GM23338 (cell line): Measurements from ENCODE around the gene PDE2A. TPM values are rescaled to one million over a fixed set of nuclear protein-coding genes. Genes with fewer than 3 reads are reported as not detected.

Source experiments
- ATAC-seq: fragments of 200-7000 bp; cut with Tn5 transposase; 3 replicates; pipeline ENCODE4 v1.9.1; 2020
- DNase-seq: peaks from one replicate; pipeline ENCODE4 v3.0.0-alpha.2; 2015; ENCODE audit warnings: low spot score
- H2AFZ ChIP-seq: fragments of 200-600 bp; sonication (generic); 2 replicates; pipeline ENCODE4 v1.8.0; 2016; ENCODE audit warnings: antibody characterized with exemption, mild to moderate bottlenecking, moderate library complexity
- H3F3A ChIP-seq: fragments of 200-600 bp; sonication (generic); replicated peaks from 2 replicates; pipeline ENCODE4 v1.8.0; 2017; ENCODE audit warnings: antibody characterized with exemption, mixed run types, low read depth
- H3K27ac ChIP-seq: fragments of 200-600 bp; sonication (generic); 2 replicates; pipeline ENCODE4 v1.6.1; 2016; ENCODE audit warnings: low read depth
- H3K27me3 ChIP-seq: fragments of 200-600 bp; sonication (generic); 2 replicates; pipeline ENCODE4 v1.8.0; 2016; ENCODE audit warnings: mild to moderate bottlenecking, mixed run types, moderate library complexity; ENCODE audit not compliant: insufficient read depth
- H3K36me3 ChIP-seq: fragments of 200-600 bp; sonication (generic); 2 replicates; pipeline ENCODE4 v1.8.0; 2016; ENCODE audit warnings: mild to moderate bottlenecking; ENCODE audit not compliant: insufficient read depth
- H3K4me1 ChIP-seq: fragments of 200-600 bp; sonication (generic); 2 replicates; pipeline ENCODE4 v1.8.0; 2016; ENCODE audit warnings: mild to moderate bottlenecking, moderate library complexity; ENCODE audit not compliant: insufficient read depth
- H3K4me2 ChIP-seq: fragments of 200-600 bp; sonication (generic); 2 replicates; pipeline ENCODE4 v1.7.1; 2017; ENCODE audit warnings: mixed run types
- H3K4me3 ChIP-seq: fragments of 200-600 bp; sonication (generic); 2 replicates; pipeline ENCODE4 v1.6.1; 2016; ENCODE audit warnings: mixed run types
- H3K79me2 ChIP-seq: fragments of 200-600 bp; sonication (generic); replicated peaks from 2 replicates; pipeline ENCODE4 v1.8.0; 2017; ENCODE audit warnings: mild to moderate bottlenecking; ENCODE audit not compliant: insufficient read depth
- H3K9me2 ChIP-seq: fragments of 200-600 bp; sonication (generic); 2 replicates; pipeline ENCODE4 v1.8.0; 2017; ENCODE audit not compliant: insufficient read depth
- H4K20me1 ChIP-seq: fragments of 200-600 bp; sonication (generic); replicated peaks from 2 replicates; pipeline ENCODE4 v1.8.0; 2017; ENCODE audit warnings: mild to moderate bottlenecking; ENCODE audit not compliant: insufficient read depth
- H3K27ac Mint-ChIP-seq: 2 replicates; pipeline ENCODE4 v1.8.0; 2020; ENCODE audit warnings: inconsistent platforms, mild to moderate bottlenecking, moderate library complexity, mixed read lengths
- H3K27me3 Mint-ChIP-seq: 3 replicates; pipeline ENCODE4 v1.8.0; 2022; ENCODE audit warnings: low read depth, mild to moderate bottlenecking, moderate library complexity, mixed read lengths, inconsistent platforms; ENCODE audit not compliant: insufficient read depth, poor library complexity
- H3K36me3 Mint-ChIP-seq: 3 replicates; pipeline ENCODE4 v1.8.0; 2021; ENCODE audit warnings: low read depth, mild to moderate bottlenecking, inconsistent platforms, moderate library complexity, mixed read lengths
- H3K4me1 Mint-ChIP-seq: 3 replicates; pipeline ENCODE4 v1.8.0; 2020; ENCODE audit warnings: mild to moderate bottlenecking, inconsistent platforms, mixed read lengths
- H3K4me3 Mint-ChIP-seq: 3 replicates; pipeline ENCODE4 v1.8.0; 2021; ENCODE audit warnings: moderate library complexity, mild to moderate bottlenecking, inconsistent platforms, mixed read lengths
- H3K9me3 Mint-ChIP-seq: 3 replicates; pipeline ENCODE4 v1.8.0; 2020; ENCODE audit warnings: moderate library complexity, mild to moderate bottlenecking, inconsistent platforms, mixed read lengths
- JUNB ChIP-seq: IDR thresholded peaks from one replicate; pipeline ENCODE4 v1.6.1; 2016; ENCODE audit warnings: antibody characterized with exemption; ENCODE audit not compliant: unreplicated experiment
- POLR2AphosphoS5 ChIP-seq: IDR thresholded peaks from 2 replicates; pipeline ENCODE4 v1.6.1; 2016; ENCODE audit warnings: antibody characterized with exemption, low read depth
- STAT1 ChIP-seq: IDR thresholded peaks from one replicate; pipeline ENCODE4 v1.6.1; 2016; ENCODE audit warnings: antibody characterized with exemption; ENCODE audit not compliant: unreplicated experiment
- ZNF331 ChIP-seq: fragments of 250-450 bp; sonication (Bioruptor Pico); IDR thresholded peaks from 2 replicates; pipeline ENCODE4 v1.5.0; 2020; ENCODE audit warnings: low read depth, mild to moderate bottlenecking, moderate library complexity
- polyA plus RNA-seq: library from polyadenylated mRNA; unstranded; fragments of >200 nt; fragmentation: Nextera tagmentation; extraction: Ambion mirVana; gene quantifications from 2 replicates; pipeline ENCODE4 v1.2.1, GENCODE V29; 2016
- total RNA-seq: library from RNA; depleted of rRNA; stranded (reverse); fragments of >200 nt; shearing (Covaris generic); gene quantifications from 2 replicates; pipeline ENCODE4 v1.2.3, GENCODE V29; 2014
- TF ChIP-seq, protein P1 (sequence below), 2 experiments: fragments of 200-600 bp in 1 of 2; sonication (generic) in 1 of 2; conservative IDR thresholded peaks; 2 replicates each; pipeline versions ENCODE4 v1.5.1 to v1.6.1; 2016 to 2017; ENCODE audit warnings: antibody characterized with exemption in 2 of 2, low read depth in 2 of 2, mild to moderate bottlenecking in 2 of 2, moderate library complexity in 1 of 2
- TF ChIP-seq, protein P2 (sequence below): fragments of 250-450 bp; sonication (Bioruptor Pico); IDR thresholded peaks from 2 replicates; pipeline ENCODE4 v1.5.0; 2020; ENCODE audit warnings: mild to moderate bottlenecking, moderate library complexity

PDE2A gene
- total and polyA plus RNA-seq, 2 experiments from 2014 or later = 4.3 to 16.2 TPM

DNA sequence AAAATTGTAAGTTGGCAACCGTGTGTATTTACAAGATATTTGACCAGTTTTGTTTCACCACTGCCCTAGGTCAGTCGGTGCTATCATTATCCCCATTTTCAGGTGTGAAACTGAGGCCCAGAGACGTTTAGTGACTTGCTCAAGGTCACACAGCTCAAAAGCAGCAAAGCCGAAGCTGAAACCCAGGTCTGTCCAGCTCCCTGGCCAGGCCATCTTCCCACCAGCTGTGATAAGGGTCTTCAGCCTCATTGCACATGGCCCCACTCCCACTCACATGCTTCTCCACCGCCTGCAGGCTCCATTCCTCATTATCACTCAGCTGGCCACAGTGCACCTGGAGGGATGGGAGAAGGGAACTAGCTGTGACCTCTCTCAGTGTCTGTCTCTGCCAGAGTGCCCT is 83.2 kb downstream of the PDE2A start:
- H3K4me2 ChIP-seq = peak overlapping the region; percentile 95
- DNase-seq (no peak), ATAC-seq (no peak)
- Mint-ChIP-seq H3K4me1 (peaks cover 55% of the 10 kb centered on the region), H3K9me3 (no peaks in the 10 kb centered on the region), H3K27ac (no peak overlapping the region), H3K27me3 (peaks cover 54% of the 10 kb centered on the region), H3K36me3 (no peaks in the 10 kb centered on the region), H3K4me3 (peak overlapping the region; percentile 81)
- peak overlapping the region; percentile 89 for H3K4me3 ChIP-seq
- TF ChIP-seq, protein P1, sequence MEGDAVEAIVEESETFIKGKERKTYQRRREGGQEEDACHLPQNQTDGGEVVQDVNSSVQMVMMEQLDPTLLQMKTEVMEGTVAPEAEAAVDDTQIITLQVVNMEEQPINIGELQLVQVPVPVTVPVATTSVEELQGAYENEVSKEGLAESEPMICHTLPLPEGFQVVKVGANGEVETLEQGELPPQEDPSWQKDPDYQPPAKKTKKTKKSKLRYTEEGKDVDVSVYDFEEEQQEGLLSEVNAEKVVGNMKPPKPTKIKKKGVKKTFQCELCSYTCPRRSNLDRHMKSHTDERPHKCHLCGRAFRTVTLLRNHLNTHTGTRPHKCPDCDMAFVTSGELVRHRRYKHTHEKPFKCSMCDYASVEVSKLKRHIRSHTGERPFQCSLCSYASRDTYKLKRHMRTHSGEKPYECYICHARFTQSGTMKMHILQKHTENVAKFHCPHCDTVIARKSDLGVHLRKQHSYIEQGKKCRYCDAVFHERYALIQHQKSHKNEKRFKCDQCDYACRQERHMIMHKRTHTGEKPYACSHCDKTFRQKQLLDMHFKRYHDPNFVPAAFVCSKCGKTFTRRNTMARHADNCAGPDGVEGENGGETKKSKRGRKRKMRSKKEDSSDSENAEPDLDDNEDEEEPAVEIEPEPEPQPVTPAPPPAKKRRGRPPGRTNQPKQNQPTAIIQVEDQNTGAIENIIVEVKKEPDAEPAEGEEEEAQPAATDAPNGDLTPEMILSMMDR (conservative IDR thresholded peaks at IDR 0.05; ENCODE audit: low read depth in 2 of 2) = no peak
- TF ChIP-seq STAT1 (no peak), POLR2AphosphoS5 (no peak), ZNF331 (CRISPR knock-in tag) (no peak), JUNB (no peak)
- TF ChIP-seq, protein P2, sequence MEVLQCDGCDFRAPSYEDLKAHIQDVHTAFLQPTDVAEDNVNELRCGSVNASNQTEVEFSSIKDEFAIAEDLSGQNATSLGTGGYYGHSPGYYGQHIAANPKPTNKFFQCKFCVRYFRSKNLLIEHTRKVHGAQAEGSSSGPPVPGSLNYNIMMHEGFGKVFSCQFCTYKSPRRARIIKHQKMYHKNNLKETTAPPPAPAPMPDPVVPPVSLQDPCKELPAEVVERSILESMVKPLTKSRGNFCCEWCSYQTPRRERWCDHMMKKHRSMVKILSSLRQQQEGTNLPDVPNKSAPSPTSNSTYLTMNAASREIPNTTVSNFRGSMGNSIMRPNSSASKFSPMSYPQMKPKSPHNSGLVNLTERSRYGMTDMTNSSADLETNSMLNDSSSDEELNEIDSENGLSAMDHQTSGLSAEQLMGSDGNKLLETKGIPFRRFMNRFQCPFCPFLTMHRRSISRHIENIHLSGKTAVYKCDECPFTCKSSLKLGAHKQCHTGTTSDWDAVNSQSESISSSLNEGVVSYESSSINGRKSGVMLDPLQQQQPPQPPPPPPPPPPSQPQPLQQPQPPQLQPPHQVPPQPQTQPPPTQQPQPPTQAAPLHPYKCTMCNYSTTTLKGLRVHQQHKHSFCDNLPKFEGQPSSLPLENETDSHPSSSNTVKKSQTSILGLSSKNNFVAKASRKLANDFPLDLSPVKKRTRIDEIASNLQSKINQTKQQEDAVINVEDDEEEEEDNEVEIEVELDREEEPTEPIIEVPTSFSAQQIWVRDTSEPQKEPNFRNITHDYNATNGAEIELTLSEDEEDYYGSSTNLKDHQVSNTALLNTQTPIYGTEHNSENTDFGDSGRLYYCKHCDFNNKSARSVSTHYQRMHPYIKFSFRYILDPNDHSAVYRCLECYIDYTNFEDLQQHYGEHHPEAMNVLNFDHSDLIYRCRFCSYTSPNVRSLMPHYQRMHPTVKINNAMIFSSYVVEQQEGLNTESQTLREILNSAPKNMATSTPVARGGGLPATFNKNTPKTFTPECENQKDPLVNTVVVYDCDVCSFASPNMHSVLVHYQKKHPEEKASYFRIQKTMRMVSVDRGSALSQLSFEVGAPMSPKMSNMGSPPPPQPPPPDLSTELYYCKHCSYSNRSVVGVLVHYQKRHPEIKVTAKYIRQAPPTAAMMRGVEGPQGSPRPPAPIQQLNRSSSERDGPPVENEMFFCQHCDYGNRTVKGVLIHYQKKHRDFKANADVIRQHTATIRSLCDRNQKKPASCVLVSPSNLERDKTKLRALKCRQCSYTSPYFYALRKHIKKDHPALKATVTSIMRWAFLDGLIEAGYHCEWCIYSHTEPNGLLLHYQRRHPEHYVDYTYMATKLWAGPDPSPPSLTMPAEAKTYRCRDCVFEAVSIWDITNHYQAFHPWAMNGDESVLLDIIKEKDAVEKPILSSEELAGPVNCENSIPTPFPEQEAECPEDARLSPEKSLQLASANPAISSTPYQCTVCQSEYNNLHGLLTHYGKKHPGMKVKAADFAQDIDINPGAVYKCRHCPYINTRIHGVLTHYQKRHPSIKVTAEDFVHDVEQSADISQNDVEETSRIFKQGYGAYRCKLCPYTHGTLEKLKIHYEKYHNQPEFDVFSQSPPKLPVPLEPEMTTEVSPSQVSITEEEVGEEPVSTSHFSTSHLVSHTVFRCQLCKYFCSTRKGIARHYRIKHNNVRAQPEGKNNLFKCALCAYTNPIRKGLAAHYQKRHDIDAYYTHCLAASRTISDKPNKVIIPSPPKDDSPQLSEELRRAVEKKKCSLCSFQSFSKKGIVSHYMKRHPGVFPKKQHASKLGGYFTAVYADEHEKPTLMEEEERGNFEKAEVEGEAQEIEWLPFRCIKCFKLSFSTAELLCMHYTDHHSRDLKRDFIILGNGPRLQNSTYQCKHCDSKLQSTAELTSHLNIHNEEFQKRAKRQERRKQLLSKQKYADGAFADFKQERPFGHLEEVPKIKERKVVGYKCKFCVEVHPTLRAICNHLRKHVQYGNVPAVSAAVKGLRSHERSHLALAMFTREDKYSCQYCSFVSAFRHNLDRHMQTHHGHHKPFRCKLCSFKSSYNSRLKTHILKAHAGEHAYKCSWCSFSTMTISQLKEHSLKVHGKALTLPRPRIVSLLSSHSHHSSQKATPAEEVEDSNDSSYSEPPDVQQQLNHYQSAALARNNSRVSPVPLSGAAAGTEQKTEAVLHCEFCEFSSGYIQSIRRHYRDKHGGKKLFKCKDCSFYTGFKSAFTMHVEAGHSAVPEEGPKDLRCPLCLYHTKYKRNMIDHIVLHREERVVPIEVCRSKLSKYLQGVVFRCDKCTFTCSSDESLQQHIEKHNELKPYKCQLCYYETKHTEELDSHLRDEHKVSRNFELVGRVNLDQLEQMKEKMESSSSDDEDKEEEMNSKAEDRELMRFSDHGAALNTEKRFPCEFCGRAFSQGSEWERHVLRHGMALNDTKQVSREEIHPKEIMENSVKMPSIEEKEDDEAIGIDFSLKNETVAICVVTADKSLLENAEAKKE (CRISPR knock-in tag) = no peak
- H3K9me2 ChIP-seq = no peaks in the 10 kb centered on the region
- peaks cover 51% of the 10 kb centered on the region for H3K27me3 ChIP-seq
- no peaks in the 10 kb centered on the region for H3K36me3 ChIP-seq
- peaks cover 24% of the 10 kb centered on the region; the same call in 1 of the 2 replicates for H3K4me1 ChIP-seq
- no peak overlapping the region for H3K27ac ChIP-seq
- 0 out of 2 replicates have a peak, but pooled peaks cover 3% of the 10 kb centered on the region for H3F3A ChIP-seq
- no peaks in the 10 kb centered on the region for H4K20me1 ChIP-seq
- H3K79me2 ChIP-seq = no peaks in the 10 kb centered on the region
- H2AFZ ChIP-seq = peak overlapping the region; percentile 94
